Measurements from ENCODE around the gene PADI2. TPM values are rescaled to one million over a fixed set of nuclear protein-coding genes. Genes with fewer than 3 reads are reported as not detected.
A peak's percentile ranks its signal among the peaks of the same experiment; 100 is the strongest.
"Not testable (repeated sequence)": the region's sequence is repeated elsewhere in the genome, so short reads cannot be mapped to it uniquely, and the experiment has no call there.

The PADI2 gene
- total RNA-seq, 2 experiments from 2014 or later, result 0.25 to 0.30 TPM

DNA sequence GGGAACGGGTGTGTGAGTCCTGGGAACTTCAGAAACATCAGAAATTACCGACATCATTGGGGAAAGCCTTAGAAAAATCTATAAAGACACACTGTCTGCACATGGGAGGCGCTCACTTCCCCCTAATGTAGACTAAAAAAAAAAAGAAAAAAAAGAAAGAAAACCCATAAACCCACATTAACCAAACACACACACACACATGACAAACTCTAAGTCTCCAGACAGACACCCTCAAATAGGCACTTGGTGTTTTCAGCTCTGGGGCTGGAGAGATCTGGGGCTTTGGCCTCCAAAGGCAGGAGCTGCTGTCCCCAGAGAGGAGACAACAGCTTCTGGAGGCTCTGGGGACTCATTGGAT is 52.2 kb downstream of the PADI2 start:
- H3K27me3 Mint-ChIP-seq, result peaks cover 2% of the 10 kb centered on the region
- ATAC-seq (ENCODE audit: poor library complexity), result no peak

GRCh38 chr1:17066361-17067068 is 52.7 kb downstream of the PADI2 start:
- TF ChIP-seq, protein P1, sequence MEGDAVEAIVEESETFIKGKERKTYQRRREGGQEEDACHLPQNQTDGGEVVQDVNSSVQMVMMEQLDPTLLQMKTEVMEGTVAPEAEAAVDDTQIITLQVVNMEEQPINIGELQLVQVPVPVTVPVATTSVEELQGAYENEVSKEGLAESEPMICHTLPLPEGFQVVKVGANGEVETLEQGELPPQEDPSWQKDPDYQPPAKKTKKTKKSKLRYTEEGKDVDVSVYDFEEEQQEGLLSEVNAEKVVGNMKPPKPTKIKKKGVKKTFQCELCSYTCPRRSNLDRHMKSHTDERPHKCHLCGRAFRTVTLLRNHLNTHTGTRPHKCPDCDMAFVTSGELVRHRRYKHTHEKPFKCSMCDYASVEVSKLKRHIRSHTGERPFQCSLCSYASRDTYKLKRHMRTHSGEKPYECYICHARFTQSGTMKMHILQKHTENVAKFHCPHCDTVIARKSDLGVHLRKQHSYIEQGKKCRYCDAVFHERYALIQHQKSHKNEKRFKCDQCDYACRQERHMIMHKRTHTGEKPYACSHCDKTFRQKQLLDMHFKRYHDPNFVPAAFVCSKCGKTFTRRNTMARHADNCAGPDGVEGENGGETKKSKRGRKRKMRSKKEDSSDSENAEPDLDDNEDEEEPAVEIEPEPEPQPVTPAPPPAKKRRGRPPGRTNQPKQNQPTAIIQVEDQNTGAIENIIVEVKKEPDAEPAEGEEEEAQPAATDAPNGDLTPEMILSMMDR (IDR thresholded peaks at IDR 0.05), result no peak
- no peak for ATAC-seq (ENCODE audit: poor library complexity)
- CTCF ChIA-PET, result no interaction called here

More for the DNA sequence above, 52.2 kb downstream of the PADI2 start:
- DNase-seq, result no peak
- Histone ChIP-seq H3K27ac (ENCODE audit: low read depth in 1 of 2, low read length in 2 of 2) (no peak overlapping the region), H3K4me3 (ENCODE audit: low read length) (no peak overlapping the region), H3K9me3 (ENCODE audit: control insufficient read depth in 1 of 2, insufficient read depth in 1 of 2, low read length in 2 of 2) (peaks cover 0 to 6% of the 10 kb centered on the region in 2 experiments), H3K4me1 (ENCODE audit: insufficient read depth, low read length) (no peaks in the 10 kb centered on the region), H3K27me3 (ENCODE audit: control insufficient read depth in 1 of 2, insufficient read depth in 2 of 2, low read length in 2 of 2) (peaks cover 0 to 2% of the 10 kb centered on the region in 2 experiments), H3K36me3 (ENCODE audit: insufficient read depth, low read length) (no peaks in the 10 kb centered on the region)
- no peaks in the 10 kb centered on the region for H3K36me3 Mint-ChIP-seq (ENCODE audit: low read depth)
- ChIA-PET POLR2A (no interaction called here), CTCF (no interaction called here)
- no peaks in the 10 kb centered on the region for H3K9me3 Mint-ChIP-seq
- TF ChIP-seq, protein P1 (IDR thresholded peaks at IDR 0.05), result no peak
- no peaks in the 10 kb centered on the region for H3K4me1 Mint-ChIP-seq (ENCODE audit: low read depth)
- H3K4me3 Mint-ChIP-seq, result no peak overlapping the region
- H3K27ac Mint-ChIP-seq, result no peak overlapping the region
- intact Hi-C loops (cut with DNase I, micrococcal nuclease), result no loop called here

DNA sequence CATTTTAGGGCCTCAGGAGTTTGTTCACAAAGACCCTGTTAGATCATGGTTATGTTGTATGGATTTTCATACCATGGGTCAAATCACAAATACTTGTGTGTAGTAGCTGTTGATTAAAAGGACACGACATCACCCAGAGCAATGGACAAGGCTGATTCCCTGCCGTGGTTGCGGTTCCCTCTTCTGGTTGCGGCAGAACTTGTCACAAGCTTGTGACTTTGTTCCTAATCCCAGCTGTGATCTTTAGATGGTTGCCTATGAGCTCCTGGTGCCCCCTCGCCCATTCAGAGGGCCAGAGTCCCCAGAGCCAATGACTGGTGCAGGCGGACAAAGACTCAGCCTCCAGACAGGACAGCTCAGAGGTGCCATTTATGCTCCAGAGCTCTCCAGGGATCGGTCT is 53.6 kb downstream of the PADI2 start:
- no peaks in the 10 kb centered on the region for H3K36me3 ChIP-seq (ENCODE audit: insufficient read depth, low read length)
- Mint-ChIP-seq H3K27me3 (peaks cover 10% of the 10 kb centered on the region), H3K27ac (no peak overlapping the region), H3K4me1 (ENCODE audit: low read depth) (no peaks in the 10 kb centered on the region), H3K4me3 (no peak overlapping the region), H3K36me3 (ENCODE audit: low read depth) (no peaks in the 10 kb centered on the region), H3K9me3 (no peaks in the 10 kb centered on the region)
- ATAC-seq (ENCODE audit: poor library complexity) (no peak), DNase-seq (peak in 1 of 14 experiments; percentile 38)
- TF ChIP-seq, protein P1 (IDR thresholded peaks at IDR 0.05), result no peak
- no peaks in the 10 kb centered on the region for H3K27me3 ChIP-seq (ENCODE audit: control insufficient read depth in 1 of 2, insufficient read depth in 2 of 2, low read length in 2 of 2)
- intact Hi-C loops (cut with DNase I, micrococcal nuclease), result no loop called here
- H3K4me1 ChIP-seq (ENCODE audit: insufficient read depth, low read length), result no peaks in the 10 kb centered on the region
- no peak overlapping the region for H3K4me3 ChIP-seq (ENCODE audit: low read length)
- CTCF ChIA-PET, result interaction anchor here (0.8 kb wide), 1 partner anchor 105 kb away, joined by 3 read pairs; no protein-coding TSS in a partner anchor
- peaks cover 0 to 6% of the 10 kb centered on the region in 2 experiments for H3K9me3 ChIP-seq (ENCODE audit: control insufficient read depth in 1 of 2, insufficient read depth in 1 of 2, low read length in 2 of 2)
- H3K27ac ChIP-seq (ENCODE audit: low read depth in 1 of 2, low read length in 2 of 2), result no peak overlapping the region
- POLR2A ChIA-PET, result no interaction called here

More at GRCh38 chr1:17066361-17067068, 52.7 kb downstream of the PADI2 start:
- no peak overlapping the region for H3K4me3 ChIP-seq (ENCODE audit: low read length)
- H3K4me1 ChIP-seq (ENCODE audit: insufficient read depth, low read length), result no peaks in the 10 kb centered on the region
- no peak overlapping the region for H3K4me3 Mint-ChIP-seq
- H3K27me3 ChIP-seq (ENCODE audit: control insufficient read depth in 1 of 2, insufficient read depth in 2 of 2, low read length in 2 of 2), result peaks cover 0 to under 1% of the 10 kb centered on the region in 2 experiments
- no peaks in the 10 kb centered on the region for H3K9me3 Mint-ChIP-seq
- no peak overlapping the region for H3K27ac ChIP-seq (ENCODE audit: low read depth in 1 of 2, low read length in 2 of 2)
- no peaks in the 10 kb centered on the region for H3K36me3 Mint-ChIP-seq (ENCODE audit: low read depth)
- peaks cover 0 to 6% of the 10 kb centered on the region in 2 experiments for H3K9me3 ChIP-seq (ENCODE audit: control insufficient read depth in 1 of 2, insufficient read depth in 1 of 2, low read length in 2 of 2)
- H3K27ac Mint-ChIP-seq, result no peak overlapping the region
- no peaks in the 10 kb centered on the region for H3K4me1 Mint-ChIP-seq (ENCODE audit: low read depth)
- no peaks in the 10 kb centered on the region for H3K36me3 ChIP-seq (ENCODE audit: insufficient read depth, low read length)
- intact Hi-C loops (cut with DNase I, micrococcal nuclease), result no loop called here
- H3K27me3 Mint-ChIP-seq, result peaks cover 8% of the 10 kb centered on the region
- POLR2A ChIA-PET, result no interaction called here
- no peak for DNase-seq

- H3K4me1 ChIP-seq (ENCODE audit: insufficient read depth, low read length); H3K4me3 ChIP-seq (ENCODE audit: low read length); H3K9me3 ChIP-seq (ENCODE audit: control insufficient read depth in 1 of 2, insufficient read depth in 1 of 2, low read length in 2 of 2); DNase-seq; POLR2A ChIA-PET; H3K27ac Mint-ChIP-seq; H3K27me3 ChIP-seq (ENCODE audit: control insufficient read depth in 1 of 2, insufficient read depth in 2 of 2, low read length in 2 of 2); H3K4me3 Mint-ChIP-seq; H3K36me3 Mint-ChIP-seq (ENCODE audit: low read depth); H3K27ac ChIP-seq (ENCODE audit: low read depth in 1 of 2, low read length in 2 of 2); CTCF ChIA-PET; H3K9me3 Mint-ChIP-seq; H3K36me3 ChIP-seq (ENCODE audit: insufficient read depth, low read length); H3K4me1 Mint-ChIP-seq (ENCODE audit: low read depth); H3K27me3 Mint-ChIP-seq; ATAC-seq (ENCODE audit: poor library complexity): not testable (repeated sequence)
- intact Hi-C loops (cut with DNase I, micrococcal nuclease), result loop anchor here in 1 of 2 experiments (5.0 kb wide), 2 partner anchors 175 to 275 kb away; no protein-coding TSS in a partner anchor
Measured at GRCh38 chr1:17062751-17063150, 56.5 kb downstream of the PADI2 start.
